ENCODE results near the gene BRSK2.

The BRSK2 gene

GRCh38 chr11:1455032-1455762 lies 65.5 kb downstream of the BRSK2 start:
- no peak for DNase-seq

GRCh38 chr11:1455763-1456060 lies 66.0 kb downstream of the BRSK2 start:
- DNase-seq, result no peak

GRCh38 chr11:1456176-1456575 lies 66.4 kb downstream of the BRSK2 start:
- no peak for DNase-seq

- DNase-seq, result no peak
These were observed 67.0 kb downstream of the BRSK2 start for GRCh38 chr11:1456596-1457325.

- DNase-seq, result no peak
These were observed 67.6 kb downstream of the BRSK2 start for GRCh38 chr11:1457326-1457680.

- no peak for DNase-seq
These were observed 68.1 kb downstream of the BRSK2 start for GRCh38 chr11:1457856-1458255.

GRCh38 chr11:1458340-1459218 lies 68.8 kb downstream of the BRSK2 start:
- no peak for DNase-seq

- DNase-seq, result no peak
These were observed 69.5 kb downstream of the BRSK2 start for GRCh38 chr11:1459219-1459575.

- DNase-seq, result no peak
These were observed 70.1 kb downstream of the BRSK2 start for GRCh38 chr11:1459764-1460395.

- no peak for DNase-seq
These were observed 70.8 kb downstream of the BRSK2 start for GRCh38 chr11:1460396-1460985.

GRCh38 chr11:1460986-1461825 lies 71.5 kb downstream of the BRSK2 start:
- DNase-seq, result no peak

GRCh38 chr11:1461826-1462697 lies 72.3 kb downstream of the BRSK2 start:
- no peak for DNase-seq

GRCh38 chr11:1462698-1462975 lies 72.9 kb downstream of the BRSK2 start:
- no peak for DNase-seq

GRCh38 chr11:1463056-1463455 lies 73.3 kb downstream of the BRSK2 start:
- DNase-seq, result no peak

- DNase-seq, result no peak
These were observed 77.0 kb downstream of the BRSK2 start for GRCh38 chr11:1466784-1467183.

- no peak for DNase-seq
These were observed 77.5 kb downstream of the BRSK2 start for GRCh38 chr11:1467270-1467669.

GRCh38 chr11:1468002-1468401 lies 78.3 kb downstream of the BRSK2 start:
- no peak for DNase-seq

- DNase-seq, result no peak
These were observed 78.8 kb downstream of the BRSK2 start for GRCh38 chr11:1468473-1469066.

- DNase-seq, result no peak
These were observed 79.7 kb downstream of the BRSK2 start for GRCh38 chr11:1469287-1469910.

GRCh38 chr11:1469911-1470680 lies 80.4 kb downstream of the BRSK2 start:
- DNase-seq, result no peak
